ENCODE data around the gene SCN11A. TPM values are rescaled to one million over a fixed set of nuclear protein-coding genes. Genes with fewer than 3 reads are reported as not detected.

Gene SCN11A
- total RNA-seq: 0.04 TPM

DNA sequence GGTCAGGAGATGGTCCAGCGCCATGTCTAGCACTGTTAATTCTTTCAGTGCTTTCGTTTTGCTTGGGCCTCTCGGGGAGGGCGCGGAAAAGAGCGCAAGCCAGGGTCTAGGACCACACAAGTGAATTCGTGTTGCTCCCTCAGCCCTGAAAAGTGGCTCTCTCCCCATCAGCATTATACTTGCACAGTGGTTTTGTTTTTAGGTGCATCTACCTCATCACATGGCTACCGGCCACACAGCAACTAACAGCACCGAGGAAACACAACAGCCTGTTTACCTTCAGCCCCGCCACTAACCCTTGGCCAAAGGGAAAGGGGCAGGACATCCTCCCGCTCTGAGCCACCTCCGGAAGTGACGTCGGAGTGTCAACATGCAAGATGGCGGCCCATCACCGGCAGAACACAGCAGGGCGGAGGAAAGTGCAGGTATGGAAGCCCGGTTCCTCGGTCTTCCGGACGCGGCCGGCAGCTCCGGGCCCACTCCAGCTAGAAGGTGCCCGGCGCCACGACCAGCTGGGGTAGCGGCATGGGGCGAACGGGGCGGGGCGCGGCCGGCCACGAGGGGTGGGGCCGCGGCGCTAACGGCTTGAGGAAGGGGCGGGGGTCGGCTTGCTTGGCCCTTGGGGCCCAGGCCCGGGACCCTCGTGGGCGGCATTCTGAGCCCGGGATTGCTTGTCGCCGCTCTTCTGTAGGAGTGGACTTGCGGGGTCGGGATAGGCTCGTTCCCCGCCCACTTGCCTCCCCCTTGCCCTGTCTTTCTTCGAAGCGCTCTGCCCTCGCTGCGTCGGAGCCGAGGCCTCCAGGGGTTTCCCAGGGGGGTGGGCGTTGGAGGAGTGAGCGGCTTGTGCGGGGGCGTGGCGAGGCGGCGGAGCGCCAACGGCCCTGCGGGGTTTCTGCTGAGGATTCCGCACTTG, at the start of gene SCN11A, which contains the start of gene WDR48:
Gene SCN11A, minus strand, starts transcription at position 296 of the 913 bp plus-strand sequence. CDS start 101,582 bp downstream, outside the sequence.
Gene WDR48, plus strand, starts transcription at position 368 of the 913 bp plus-strand sequence. Its CDS starts 10 bp downstream, at position 378.
- ATAC-seq: peak; percentile 99

GRCh38 chr3:39101022-39101689, 49.4 kb upstream of the SCN11A start:
- peak; percentile 48 for ATAC-seq

- ATAC-seq: no peak
Measured at GRCh38 chr3:39100500-39100886, 48.7 kb upstream of the SCN11A start.

- no peak for ATAC-seq
Measured at GRCh38 chr3:39099738-39100499, 48.2 kb upstream of the SCN11A start.

- ATAC-seq: no peak
Measured at GRCh38 chr3:39099242-39099641, 47.5 kb upstream of the SCN11A start.

GRCh38 chr3:39098473-39099000, 46.8 kb upstream of the SCN11A start:
- ATAC-seq: no peak

- ATAC-seq: no peak
Measured at GRCh38 chr3:39097716-39098472, 46.1 kb upstream of the SCN11A start.

DNA sequence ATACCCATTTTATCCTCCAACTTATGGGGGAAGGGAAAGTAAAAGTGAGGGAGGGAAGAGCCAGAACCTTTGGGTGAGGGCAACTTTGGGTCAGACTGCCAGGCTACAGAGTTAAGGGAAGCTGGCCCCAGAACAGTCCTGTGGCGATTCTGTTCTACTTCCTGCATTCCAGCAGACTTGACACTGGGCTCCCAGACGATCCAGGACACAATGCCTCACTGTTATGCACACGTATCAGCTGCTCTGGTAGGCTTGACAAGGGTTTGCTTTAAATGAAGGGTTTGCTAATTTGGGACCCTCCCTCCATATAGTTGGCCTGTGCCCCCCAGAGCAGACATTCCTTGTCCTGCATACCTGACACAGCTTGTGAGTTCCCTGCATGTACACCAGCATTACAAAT, 45.0 kb upstream of the SCN11A start:
- no peak for ATAC-seq

DNA sequence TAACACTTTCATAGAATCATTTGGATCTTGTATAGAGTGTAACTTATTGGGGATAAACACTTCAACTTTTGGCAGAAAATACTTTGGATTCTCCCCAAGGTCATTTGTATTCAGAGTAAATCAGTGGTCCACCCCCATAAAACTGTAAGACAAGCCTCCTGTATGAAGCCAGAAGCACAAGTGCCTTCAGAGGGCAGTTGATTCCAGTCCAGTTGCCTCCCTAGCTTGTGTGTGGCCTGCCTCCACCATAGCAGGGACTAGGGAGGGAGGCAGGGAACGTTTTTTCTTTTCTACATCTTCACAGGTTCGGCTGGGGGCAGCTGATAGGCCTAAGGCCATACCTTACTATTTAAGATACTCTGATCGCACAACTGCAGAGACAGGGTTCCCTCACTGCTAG, 44.0 kb upstream of the SCN11A start:
- ATAC-seq: no peak

- ATAC-seq: no peak
Measured at GRCh38 chr3:39094851-39095677, 43.3 kb upstream of the SCN11A start.

GRCh38 chr3:39090922-39091321, 39.2 kb upstream of the SCN11A start:
- no peak for ATAC-seq

GRCh38 chr3:39088889-39089288, 37.1 kb upstream of the SCN11A start:
- ATAC-seq: no peak

- ATAC-seq: no peak
Measured at GRCh38 chr3:39088456-39088855, 36.7 kb upstream of the SCN11A start.

GRCh38 chr3:39086144-39086543, 34.4 kb upstream of the SCN11A start:
- no peak for ATAC-seq

GRCh38 chr3:39082666-39083313, 31.0 kb upstream of the SCN11A start:
- ATAC-seq: no peak

DNA sequence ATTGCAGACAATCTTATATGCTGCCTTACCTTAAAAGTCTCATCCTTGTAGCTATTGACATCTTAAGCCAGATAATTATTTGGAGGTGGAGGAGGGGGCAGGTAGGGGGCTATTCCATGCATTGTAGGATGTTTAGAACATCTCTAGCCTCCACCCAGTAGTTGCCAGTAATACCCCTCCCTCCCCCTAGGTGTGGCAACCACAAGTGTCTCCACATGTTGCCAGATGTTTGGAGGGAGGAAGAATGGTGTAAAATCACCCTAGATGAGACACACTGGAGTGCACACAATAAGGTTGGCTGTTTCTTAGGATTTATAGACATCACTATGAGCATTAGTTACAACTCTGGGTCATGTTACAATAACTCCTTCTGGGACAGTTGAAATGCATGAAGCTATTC, 28.3 kb upstream of the SCN11A start:
- ATAC-seq: no peak

GRCh38 chr3:39079530-39079929, 27.8 kb upstream of the SCN11A start:
- ATAC-seq: no peak

DNA sequence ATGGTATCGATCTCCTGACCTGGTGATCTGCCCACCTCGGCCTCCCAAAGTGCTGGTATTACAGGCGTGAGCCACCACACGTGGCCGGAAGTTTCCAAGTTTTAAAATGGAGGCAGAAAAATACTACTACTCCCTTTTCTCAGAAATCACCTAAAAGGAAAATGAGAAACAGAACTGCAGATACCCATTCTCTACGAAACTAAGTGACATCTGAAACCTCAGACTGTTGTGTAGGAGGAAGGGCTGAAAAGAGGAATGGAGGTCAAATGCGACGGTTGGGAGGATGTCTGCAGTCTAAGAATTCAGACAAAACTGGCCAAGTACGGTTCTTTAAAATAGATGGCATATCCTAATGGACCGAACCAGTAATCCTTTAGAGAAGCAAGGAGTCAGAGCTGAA, 24.2 kb upstream of the SCN11A start:
- ATAC-seq: no peak

- no peak for ATAC-seq
Measured at GRCh38 chr3:39068556-39068955, 16.8 kb upstream of the SCN11A start.

GRCh38 chr3:39067286-39067685, 15.5 kb upstream of the SCN11A start:
- peak; percentile 93 for ATAC-seq
